GM19240 (cell line): ENCODE data around the gene SLC6A13.
"Not testable (repeated sequence)": the region's sequence is repeated elsewhere in the genome, so short reads cannot be mapped to it uniquely, and the experiment has no call there.

Experiments used
- DNase-seq: peaks from one replicate; pipeline ENCODE4 v3.0.0; 2011; ENCODE audit warnings: low spot score; ENCODE audit not compliant: insufficient read length

SLC6A13 gene

DNA sequence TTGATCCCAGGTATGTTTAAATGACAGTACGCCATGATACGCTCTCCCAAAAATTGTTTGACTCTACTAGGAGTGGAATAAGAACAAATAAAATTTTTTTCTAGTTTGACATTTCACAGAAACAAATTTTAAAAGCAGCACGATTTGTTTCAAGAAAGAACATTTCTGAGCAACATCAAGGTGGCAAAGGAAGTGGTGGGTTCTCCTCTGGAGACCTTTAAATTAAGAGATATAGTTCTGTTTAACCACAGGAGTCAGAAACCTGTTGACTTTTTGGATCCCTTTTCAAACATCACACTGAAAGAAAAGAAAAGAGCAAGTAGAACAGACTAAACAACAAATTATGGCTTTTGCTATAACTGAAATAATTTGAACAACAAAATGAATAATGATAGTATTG is 2.5 kb upstream of the SLC6A13 start:
- DNase-seq, result no peak

DNA sequence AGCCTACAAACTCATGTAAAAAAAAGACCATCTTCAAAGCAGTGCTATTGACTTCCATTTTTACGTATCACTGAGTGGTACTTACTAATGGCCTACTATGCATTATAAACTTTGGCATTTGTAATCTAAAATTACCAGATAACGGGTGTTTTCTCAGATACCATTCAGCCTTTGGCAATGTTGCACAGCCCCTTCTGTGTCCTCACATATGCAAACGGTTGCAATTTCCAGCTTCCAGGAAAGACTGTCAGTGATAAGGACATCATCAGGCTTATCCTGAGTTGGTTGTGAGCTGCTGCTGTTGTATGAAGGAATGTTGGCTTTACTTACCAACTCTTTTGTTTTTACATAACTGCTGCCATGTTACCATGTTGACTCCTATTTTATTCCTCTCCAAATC is 1.6 kb upstream of the SLC6A13 start:
- no peak for DNase-seq

DNA sequence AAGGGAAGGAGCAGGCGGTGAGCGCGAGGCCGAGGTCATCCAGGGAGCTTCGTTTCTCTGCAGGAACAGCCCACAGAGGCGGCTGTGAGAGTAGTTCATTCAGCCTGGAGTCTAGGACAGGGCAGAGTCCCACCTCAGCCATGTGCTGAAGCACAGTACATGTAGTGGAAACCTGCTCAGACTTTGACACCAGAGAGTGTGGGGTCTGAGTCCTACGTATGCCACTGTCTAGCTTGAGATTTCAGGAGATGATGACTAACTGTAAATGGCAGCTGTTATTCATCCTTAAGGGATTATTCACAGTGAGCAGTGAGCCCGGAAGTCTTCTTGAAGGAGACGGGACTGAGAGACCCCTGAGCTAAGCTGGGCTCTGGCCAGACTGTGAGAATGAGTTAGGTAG is 938 bp upstream of the SLC6A13 start:
- DNase-seq, result no peak

DNA sequence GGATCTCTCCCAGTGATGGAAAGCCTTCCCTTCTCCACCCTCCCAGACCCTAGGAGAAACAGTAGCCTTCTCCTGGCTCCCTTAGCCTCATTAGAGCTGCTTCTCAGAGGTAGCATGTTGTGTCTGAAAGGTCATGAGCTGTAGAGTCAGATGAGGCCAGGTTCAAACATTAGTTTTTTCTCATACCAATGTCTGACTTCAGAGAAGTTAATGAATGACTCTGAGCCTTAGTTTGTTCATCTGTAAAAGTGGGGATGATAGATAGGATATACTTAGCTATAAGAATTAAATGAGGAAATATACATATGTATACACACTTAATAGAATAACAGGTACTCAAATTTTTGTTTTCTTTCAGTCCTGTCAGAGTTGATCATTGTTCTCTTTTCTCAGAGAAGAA is 523 bp downstream of the SLC6A13 start:
- DNase-seq, result no peak

DNA sequence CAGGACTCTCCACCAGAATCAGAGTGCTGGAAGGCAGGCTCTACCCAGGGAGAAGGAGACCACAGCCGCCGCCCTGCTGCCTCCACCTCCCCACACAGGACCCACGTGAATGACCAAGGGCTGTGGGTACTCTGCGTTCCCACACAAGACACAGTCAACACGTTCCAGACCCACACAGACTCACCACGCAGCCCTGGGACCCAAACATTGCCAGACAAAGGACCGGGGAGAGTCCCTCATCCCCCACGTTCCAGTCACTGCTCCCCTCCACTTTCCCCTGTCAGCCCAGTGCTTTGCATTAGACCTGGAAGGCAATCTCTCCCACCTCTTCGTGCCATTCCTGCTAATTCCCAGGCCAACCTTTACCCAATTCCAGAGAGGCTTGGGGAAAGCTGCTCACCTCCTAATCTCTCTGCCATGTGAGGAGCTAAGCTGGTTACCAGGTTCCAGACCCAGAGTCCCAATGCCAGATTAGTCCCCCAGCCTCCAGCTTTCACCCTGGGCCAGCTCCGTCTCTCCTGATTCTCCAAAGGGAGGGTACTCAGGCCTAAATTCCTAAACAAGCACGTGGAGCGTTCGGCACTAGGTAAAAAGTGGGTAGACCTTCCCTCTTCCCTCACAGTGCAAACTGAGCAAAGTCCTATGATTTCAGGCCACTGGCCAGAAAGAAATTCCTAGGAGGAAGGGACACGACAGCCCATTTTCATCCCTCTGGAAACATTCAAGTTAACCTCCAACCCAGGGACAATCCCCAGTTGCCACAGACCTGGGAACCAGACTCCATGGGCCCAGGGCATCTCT is 4.9 kb downstream of the SLC6A13 start:
- DNase-seq, result no peak

DNA sequence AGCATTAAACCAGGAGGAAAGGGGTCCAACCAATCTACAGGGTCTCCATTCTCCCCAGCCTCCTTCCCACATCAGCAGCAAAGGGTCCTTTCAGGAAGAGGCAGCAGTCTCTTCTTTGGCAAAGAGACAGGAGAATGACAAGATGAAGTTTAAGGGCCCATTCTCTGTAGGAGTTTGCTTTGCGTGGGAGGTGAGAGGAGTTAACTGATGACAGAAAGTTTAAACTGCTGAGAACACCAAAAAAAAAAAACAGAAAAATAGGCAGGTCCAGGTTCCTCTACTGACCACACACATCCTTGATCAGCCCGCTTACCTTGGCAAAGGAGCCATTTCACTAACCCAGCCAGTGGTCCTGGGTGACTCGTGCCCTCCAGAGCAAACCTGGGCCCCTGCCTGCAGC is 5.7 kb downstream of the SLC6A13 start:
- no peak for DNase-seq

DNA sequence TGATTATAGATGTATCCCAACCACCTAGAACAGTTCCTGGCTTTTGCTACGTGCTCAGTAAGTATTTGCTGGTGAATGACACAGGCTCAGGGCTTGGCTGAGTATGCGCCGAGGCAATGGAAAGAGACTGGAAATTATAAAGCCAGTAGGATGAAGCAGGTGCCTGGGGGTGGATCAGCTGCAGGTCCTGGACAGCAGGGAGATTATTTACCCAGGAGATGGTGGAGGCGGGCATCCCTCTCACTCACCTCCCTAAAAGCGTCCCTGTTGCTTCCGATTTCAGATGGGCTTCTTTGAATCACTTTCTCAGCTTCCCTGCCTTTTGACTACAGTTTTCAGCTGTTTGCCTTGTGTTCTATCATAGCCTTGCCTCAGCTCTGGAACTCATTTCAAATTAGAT is 6.4 kb downstream of the SLC6A13 start:
- no peak for DNase-seq

DNA sequence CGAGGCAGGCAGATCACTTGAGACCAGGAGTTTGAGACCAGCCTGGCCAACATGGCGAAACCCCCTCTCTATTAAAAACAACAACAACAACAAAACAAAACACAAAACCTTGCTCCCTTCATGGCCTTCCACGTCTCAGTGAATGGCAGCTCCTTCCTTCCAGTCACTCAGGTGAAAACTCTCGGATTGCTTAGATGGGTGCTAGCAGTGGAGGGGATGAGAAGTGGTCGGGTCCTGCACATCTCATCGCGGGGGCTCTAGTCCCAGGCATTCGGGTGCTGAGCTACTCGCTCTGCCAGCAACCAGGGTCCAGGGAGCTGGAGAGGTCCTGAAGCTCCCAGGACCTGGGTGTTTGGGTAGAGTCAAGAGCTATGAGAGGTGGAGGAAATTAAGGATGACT is 7.7 kb downstream of the SLC6A13 start:
- no peak for DNase-seq

DNA sequence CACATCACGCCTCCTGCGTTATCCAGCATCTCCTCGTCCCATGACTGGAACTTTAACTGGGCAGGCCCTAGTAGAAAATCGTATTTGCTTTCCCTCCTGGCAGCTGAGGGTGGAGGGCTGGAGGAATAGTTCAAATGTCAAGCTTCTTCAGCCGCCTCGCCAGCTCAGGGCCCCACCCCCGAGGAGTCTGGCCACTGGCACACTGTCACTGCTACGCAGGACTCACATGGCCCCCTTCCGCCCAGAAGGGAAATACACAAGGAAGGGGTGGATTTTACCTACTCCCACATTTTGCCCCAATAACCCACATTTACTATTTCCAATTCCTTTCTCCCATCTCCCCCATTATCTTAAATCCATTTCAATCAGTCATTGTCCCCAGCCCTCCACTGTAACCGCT is 8.6 kb downstream of the SLC6A13 start:
- no peak for DNase-seq

DNA sequence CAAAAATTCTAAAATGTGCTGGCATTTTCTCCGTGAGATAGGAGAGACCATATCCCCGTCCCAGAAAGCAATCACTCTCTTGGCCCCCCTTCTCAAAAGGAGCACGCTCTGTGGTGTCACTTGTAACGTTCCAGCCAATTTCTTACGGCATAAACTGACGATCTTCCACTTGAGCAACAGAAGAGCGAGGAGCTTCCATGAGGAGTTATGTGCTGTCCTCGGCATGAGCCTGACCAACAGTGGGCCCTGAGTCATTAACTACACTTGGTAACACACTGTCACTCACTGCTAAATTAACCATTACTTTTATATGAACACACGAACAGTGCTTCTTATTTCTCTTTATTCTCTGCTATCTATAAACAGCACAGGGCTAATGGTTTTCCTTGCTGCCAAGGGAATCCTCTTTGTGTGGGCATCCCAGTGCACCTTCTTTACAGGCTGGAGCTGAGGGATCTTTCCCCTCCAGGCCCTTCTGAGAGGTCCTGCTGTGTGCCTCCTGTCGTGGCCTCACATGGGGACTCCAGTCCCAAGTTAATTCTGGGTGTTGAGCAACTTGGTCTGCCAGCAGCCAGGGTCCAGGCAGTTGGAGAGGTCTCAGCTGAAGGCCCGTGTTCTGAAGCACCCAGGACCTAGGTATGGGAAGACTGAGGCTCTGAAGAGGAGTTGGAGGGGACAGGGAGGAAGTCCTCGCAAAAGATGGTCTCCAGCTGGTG is 9.4 kb downstream of the SLC6A13 start:
- no peak for DNase-seq

DNA sequence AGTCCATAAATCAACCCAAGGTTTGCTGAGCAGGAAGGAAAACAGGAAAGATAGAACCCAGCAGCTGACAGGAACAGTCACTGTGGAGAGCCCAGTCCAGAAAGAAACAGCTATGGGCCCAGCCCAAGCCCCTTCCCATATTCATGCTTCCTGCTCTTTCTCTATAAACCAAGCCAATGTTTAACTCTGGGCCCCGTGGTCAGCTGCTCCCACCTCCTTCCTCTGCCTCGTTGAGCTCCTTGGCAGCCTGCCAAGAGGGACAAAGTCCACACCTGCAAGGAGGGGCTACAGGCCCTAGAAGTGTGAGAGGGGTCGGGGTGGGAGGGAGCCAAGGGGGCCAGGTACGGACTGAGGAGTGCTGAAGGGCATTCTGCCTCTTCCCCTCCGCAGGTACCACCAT is 10.0 kb downstream of the SLC6A13 start:
- no peak for DNase-seq

DNA sequence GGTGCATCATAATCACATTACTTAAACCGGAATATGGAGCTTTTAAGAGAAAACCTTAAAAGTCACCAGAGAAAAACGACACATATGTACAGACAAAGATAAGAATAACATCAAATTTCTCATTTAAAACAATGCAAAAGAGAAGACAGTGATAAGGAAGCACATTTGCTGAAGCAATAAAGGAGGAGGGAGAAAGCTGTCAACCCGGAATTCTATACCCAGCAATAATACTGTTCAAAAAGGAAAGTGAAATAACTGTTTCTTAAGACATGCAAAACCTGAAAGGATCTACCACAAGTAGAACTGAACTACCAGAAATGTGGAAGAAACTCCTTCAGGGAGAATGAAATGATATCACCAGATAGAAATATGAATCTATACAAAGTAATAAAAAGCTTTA is 15.4 kb downstream of the SLC6A13 start:
- no peak for DNase-seq

DNA sequence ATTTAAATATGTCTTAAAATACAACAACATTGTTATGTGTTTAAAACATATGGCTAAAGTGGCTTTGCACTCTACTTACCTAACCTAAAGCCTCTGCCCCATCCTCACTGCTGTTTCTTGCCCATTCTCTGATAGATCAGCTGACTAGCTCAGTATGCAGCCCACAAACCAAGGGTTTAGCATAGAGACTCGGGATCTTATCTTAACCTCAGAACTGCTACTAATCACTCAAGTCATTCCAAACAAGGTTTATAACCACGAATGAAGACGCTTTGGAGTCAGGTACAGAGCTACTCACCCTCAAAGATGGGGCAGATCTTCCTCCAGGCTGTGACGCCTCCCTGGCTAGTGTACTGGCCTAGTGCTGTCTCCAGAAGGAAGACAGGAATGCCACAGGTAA is 19.3 kb downstream of the SLC6A13 start:
- DNase-seq, result no peak

DNA sequence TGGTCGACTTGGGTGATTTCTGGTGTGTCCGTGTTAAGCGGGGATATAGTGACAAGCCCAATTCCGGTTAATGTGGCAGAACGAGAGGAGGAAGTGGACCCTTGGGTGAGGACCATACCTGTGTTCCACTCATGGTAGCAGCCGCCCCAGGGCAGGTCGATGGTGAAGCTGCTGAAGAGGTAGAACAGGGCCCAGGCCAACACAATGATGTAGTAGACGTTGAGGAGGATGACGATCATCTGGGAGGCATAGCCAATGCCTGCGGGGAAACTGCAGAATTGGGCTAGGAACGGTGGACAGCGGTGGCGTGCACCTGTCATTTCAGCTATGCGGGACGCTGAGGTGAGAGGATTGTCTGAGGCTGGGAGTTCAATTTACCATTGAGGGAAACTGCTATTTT is 20.1 kb downstream of the SLC6A13 start:
- DNase-seq, result no peak

DNA sequence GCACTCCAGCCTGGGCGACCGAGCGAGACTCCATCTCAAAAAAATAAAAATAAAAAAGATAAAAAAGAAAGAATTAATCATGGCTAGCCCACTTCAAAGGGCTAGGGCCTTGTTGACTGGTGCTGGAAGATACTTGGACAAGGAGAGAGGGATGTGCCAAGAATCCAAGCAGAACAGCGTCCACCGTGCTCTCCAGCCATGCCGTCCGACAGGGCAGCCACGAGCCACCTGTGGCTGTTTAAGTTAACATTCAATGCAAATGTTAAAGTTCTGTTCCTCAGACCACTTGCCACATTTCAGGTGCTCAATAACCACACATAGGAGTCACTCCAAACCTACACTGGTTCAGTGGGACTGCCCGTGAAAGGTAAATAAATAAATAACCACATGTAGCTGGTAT is 21.4 kb downstream of the SLC6A13 start:
- no peak for DNase-seq

DNA sequence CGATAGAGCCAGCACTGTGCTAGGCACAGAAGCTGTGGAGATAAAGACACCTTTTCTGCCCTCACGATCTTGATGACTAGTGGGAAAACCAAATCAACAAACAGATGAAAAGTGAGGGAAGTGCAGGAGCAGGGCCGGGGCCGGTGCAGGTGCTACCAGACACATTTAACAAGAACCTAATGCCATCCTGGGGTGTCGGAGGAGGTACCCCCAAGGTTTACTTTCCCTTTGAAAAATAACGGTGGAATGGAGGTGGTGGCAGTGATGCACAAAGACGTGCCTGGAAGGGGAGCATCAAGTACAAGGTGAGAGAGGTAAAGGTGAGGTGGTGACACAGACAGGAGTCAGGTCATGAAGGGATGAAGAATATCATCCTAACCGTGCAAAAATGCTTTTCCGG is 22.1 kb downstream of the SLC6A13 start:
- DNase-seq, result no peak

DNA sequence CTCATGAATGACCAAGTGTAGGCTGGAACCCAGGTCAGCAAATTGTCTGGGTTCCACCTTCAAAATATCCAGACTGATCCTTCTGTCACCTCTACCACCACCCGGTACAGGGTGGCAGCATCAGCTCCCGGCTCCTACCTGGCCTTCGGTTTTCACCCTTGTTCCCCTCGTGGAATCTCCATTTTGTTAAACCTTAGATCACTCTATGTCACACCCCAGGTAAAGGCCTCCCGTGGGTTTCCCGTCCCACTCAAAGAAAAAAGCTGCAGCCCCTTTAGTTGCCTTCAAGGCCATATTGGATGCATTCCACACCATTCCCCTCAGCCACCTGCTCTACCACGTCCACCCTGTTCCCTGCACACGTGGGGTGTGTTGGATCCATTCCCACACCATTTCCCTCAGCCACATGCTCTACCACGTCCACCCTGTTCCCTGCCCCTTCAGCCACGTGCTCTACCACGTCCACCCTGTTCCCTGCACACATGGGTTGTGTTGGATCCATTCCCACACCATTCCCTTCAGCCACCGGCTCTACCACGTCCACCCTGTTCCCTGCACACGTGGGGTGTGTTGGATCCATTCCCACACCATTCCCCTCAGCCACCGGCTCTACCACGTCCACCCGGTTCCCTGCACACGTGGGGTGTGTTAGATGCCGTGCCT is 23.8 kb downstream of the SLC6A13 start:
- no peak for DNase-seq

DNA sequence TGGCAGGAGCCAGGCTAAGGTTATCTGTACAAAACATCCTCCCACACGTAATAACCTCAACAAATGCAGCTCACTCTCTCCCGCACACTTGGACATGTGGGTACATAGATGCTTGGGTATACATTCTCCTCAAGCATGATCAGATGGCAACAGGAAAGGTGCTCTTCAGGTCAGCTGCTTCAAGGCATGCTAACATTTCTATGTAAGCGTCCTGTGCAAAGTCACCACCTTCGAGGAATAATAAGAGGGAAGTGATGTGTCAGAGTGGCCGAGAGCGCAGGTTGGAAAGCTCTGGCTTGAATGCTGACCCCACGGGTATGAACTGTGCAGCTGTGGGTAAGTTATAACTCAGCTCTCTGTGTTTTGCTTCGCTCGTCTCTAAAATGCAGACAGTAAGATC is 24.5 kb downstream of the SLC6A13 start:
- no peak for DNase-seq

DNA sequence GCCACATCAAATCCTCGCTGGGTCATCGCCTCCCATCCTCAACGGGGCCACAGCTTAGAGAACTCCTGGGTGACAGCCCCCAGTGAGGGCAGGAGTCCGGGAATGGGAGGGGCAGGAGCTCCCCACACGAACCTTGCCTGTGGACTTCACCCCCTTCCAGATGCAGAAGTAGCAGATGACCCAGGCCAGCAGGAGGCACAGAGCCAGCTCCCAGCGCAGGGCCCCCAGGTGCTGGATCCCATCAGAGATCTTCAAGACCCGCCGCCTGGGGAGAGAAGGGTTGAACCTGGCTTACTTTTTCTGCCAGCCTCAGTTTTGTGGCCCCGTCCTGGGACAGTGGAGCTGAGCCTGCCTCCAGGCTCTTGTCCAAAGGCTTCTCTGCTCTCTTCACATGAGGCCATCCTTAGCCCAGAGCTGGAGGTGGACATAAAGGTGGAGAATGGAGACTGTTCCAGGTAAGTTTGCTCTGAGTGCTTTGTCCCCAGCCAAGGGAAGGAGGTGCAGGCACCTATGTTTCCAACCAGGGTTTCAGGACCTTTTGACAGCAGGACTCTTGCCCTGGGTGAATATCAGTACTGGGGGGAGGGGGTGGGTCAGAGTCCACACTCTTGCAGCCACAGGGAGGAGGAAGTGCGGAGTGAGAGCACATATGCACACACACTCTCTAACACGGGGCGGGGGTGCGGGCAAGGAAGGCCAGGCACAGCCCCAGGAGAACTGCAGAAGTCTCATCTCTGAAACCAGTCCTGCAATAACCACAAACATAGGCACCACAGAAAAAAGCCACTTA is 25.4 kb downstream of the SLC6A13 start:
- no peak for DNase-seq

DNA sequence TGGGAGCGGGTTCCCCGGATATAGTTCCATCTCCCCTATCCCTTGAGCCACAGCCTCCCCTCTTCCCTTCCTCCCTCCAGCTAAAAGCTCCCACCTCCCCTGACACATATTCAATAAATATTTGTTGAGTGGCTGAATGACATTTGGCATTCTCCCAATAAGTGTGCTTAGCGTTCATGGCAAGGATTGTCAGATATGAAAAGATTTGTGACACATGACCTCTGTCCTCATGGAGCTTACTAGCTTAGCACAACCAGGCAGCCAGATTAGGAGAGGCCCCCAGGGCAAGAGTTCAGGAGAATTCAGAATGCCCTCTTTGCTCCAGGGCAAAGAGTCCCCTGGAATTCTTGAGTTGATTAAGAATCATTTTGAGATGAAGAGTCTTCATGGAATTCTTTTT is 26.2 kb downstream of the SLC6A13 start:
- no peak for DNase-seq

DNA sequence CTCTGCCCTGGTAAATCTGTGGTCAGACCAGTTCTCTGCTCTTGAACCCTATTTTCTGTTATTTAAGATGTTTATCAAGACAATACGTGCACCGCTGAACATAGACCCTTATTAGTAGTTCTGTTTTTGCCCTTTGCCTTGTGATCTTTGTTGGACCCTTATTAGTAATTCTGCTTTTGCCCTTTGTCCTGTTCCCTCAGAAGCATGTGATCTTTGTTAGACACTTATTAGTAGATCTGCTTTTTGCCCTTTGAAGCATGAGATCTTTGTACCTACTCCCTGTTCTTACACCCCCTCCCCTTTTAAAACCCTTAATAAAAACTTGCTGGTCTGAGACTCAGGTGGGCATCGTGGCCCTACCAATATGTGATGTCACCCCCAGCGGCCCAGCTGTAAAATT is 26.7 kb downstream of the SLC6A13 start:
- not testable (repeated sequence) for DNase-seq

DNA sequence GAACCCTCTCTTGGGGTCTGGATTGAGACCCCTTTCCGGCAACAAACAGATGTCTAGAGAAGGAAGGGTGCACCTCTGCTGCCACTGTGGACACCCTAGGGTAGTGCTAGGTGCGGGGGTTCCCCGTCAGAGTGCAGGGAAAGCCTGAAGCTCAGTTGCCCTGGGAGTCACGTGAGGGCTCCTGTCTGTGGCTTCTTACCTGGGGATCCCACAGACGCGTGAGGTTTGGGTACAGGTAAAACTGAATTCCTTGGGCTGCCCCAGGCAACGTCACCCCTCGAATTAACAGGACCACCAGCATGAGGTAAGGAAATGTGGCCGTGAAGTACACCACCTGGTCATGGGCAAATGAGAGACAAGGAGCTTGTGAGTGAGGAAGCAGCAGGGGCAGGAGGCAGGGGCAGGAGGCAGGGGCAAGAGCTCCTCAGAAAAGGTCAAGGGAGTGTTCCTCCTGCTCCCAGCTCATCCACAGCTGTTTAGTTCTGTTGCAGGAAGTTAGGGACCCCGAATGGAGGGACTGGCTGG is 27.7 kb downstream of the SLC6A13 start:
- DNase-seq, result no peak
